Activated B cell treated with CpG ODN at 0.5 μM for 24 hours (primary cell): ENCODE results near the gene BLM. TPM values are rescaled to one million over a fixed set of nuclear protein-coding genes. Genes with fewer than 3 reads are reported as not detected.

Experiments used
- ATAC-seq: fragments of 200-7000 bp; cut with Tn5 transposase; one replicate; pipeline ENCODE4 v1.10.0; 2021; ENCODE audit warnings: low read depth, mild to moderate bottlenecking, moderate library complexity
- CTCF ChIA-PET: fragments of 350-600 bp; sonication (Branson Sonifier 250); formaldehyde crosslinking; loops from one replicate; lab custom pipeline; 2021; ENCODE audit warnings: antibody characterized with exemption; lab: Charles Lee
- POLR2A ChIA-PET: fragments of 350-600 bp; sonication (Branson Sonifier 250); formaldehyde crosslinking; loops from one replicate; lab custom pipeline; 2021; ENCODE audit warnings: antibody characterized with exemption; lab: Charles Lee
- DNase-seq: peaks from one replicate; pipeline ENCODE4 v3.0.0; 2022
- H3K27ac Mint-ChIP-seq: one replicate; pipeline ENCODE4 v1.8.0; 2020; ENCODE audit warnings: mixed read lengths
- H3K27me3 Mint-ChIP-seq: one replicate; pipeline ENCODE4 v1.8.0; 2021; ENCODE audit warnings: mixed read lengths
- H3K36me3 Mint-ChIP-seq: one replicate; pipeline ENCODE4 v1.8.0; 2021; ENCODE audit warnings: low read depth, mixed read lengths
- H3K4me1 Mint-ChIP-seq: one replicate; pipeline ENCODE4 v1.8.0; 2021; ENCODE audit warnings: mixed read lengths
- H3K4me3 Mint-ChIP-seq: one replicate; pipeline ENCODE4 v1.8.0; 2020; ENCODE audit warnings: mild to moderate bottlenecking, mixed read lengths
- H3K9me3 Mint-ChIP-seq: one replicate; pipeline ENCODE4 v1.8.0; 2020; ENCODE audit warnings: mixed read lengths
- intact Hi-C: fragments of 100-400 bp; cut with micrococcal nuclease; formaldehyde crosslinking; loops from one replicate; pipeline ENCODE4 v1.15.1; 2024
- total RNA-seq: library from RNA; stranded (reverse); gene quantifications from 2 replicates; pipeline ENCODE4 v1.2.3, GENCODE V29; 2022
- TF ChIP-seq, protein P1 (sequence below): fragments of 200-600 bp; IDR thresholded peaks from one replicate; pipeline ENCODE4 v1.8.0; 2022; ENCODE audit warnings: antibody characterized with exemption, mild to moderate bottlenecking

The BLM gene
- total RNA-seq, 1 donor from 2014 or later: 23.4 TPM

DNA sequence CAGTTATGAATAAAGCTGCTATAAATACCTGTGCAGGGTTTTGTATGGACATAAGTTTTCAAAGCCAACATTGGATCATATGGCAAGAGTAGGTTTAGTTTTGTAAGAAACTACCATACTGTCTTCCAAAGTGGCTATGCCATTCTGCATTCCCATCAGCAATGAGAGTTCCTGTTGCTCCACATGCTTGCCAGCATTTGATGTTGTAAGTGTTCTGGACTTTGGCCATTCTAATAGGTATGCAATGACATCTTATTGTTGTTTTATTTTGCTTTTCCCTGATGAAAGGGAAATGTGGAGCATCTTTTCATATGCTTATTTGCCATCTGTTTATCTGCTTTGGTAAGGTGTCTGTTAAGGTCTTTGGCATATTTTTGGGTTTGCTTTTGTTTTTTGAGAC, 22.2 kb upstream of the BLM start:
- Mint-ChIP-seq H3K9me3 (no peaks in the 10 kb centered on the region), H3K36me3 (no peaks in the 10 kb centered on the region), H3K4me1 (no peaks in the 10 kb centered on the region), H3K4me3 (no peak overlapping the region), H3K27ac (no peak overlapping the region), H3K27me3 (no peaks in the 10 kb centered on the region)
- ChIA-PET CTCF (interaction anchor here (0.9 to 4.6 kb wide), 3 partner anchors 46 to 195 kb away, joined by 3 to 46 read pairs (median 14); no protein-coding TSS in a partner anchor), POLR2A (no interaction called here)
- no peak for DNase-seq
- ATAC-seq: no peak
- TF ChIP-seq, protein P1, sequence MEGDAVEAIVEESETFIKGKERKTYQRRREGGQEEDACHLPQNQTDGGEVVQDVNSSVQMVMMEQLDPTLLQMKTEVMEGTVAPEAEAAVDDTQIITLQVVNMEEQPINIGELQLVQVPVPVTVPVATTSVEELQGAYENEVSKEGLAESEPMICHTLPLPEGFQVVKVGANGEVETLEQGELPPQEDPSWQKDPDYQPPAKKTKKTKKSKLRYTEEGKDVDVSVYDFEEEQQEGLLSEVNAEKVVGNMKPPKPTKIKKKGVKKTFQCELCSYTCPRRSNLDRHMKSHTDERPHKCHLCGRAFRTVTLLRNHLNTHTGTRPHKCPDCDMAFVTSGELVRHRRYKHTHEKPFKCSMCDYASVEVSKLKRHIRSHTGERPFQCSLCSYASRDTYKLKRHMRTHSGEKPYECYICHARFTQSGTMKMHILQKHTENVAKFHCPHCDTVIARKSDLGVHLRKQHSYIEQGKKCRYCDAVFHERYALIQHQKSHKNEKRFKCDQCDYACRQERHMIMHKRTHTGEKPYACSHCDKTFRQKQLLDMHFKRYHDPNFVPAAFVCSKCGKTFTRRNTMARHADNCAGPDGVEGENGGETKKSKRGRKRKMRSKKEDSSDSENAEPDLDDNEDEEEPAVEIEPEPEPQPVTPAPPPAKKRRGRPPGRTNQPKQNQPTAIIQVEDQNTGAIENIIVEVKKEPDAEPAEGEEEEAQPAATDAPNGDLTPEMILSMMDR: no peak
- intact Hi-C loops: loop anchor here (10.0 kb wide), 1 partner anchor 210 kb away; no protein-coding TSS in a partner anchor

DNA sequence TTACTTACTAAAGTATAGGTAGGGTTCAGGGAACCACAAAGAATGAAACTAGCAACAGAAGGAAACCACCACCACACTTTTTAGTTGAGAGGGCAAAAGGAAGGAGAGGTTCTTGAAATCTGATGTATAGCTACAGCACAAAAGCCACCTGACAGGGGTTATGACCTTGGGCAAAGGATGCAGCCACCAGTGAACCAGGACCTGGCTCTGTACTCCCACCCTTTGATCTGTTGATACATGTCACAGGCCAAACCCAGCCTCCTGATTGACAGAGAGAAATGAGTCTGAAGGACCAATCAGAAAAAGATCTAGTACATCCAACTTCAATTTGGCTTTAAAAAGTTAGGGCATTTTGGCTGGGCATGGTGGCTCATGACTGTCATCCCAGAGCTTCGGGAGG, 20.0 kb upstream of the BLM start:
- no peaks in the 10 kb centered on the region for H3K4me1 Mint-ChIP-seq
- DNase-seq (no peak), ATAC-seq (no peak)
- no peaks in the 10 kb centered on the region for H3K36me3 Mint-ChIP-seq
- no peaks in the 10 kb centered on the region for H3K27me3 Mint-ChIP-seq
- H3K9me3 Mint-ChIP-seq: no peaks in the 10 kb centered on the region
- intact Hi-C loops: loop anchor here (10.0 kb wide), 1 partner anchor 212 kb away; no protein-coding TSS in a partner anchor
- CTCF ChIA-PET: interaction anchor here (0.8 to 1.6 kb wide), 2 partner anchors 43 to 49 kb away, joined by 3 to 5 read pairs; no protein-coding TSS in a partner anchor
- TF ChIP-seq, protein P1: no peak
- H3K4me3 Mint-ChIP-seq: no peak overlapping the region
- POLR2A ChIA-PET: interaction anchor here (0.7 kb wide), 1 partner anchor 198 kb away, joined by 5 read pairs; no protein-coding TSS in a partner anchor
- H3K27ac Mint-ChIP-seq: no peak overlapping the region

DNA sequence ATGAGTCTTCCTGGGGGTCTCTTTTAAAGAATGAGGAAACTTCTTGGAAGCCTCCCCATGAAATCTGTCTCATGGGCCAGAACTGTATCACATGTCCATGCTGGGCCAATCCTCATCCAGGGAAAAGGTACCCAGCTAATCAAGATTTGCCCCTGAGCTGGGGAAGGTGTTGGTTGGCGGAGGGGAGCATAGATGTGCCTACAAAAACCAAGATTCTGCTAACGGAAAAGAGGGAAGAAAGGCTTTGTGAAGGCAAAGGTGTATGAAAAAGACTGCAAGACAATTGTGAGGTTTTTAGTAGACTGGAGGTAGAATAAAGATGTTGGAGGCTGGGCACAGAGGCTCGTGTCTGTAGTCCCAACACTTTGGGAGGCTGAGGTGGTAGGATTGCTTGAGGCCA, 18.5 kb upstream of the BLM start:
- Mint-ChIP-seq H3K4me3 (no peak overlapping the region), H3K27me3 (no peaks in the 10 kb centered on the region), H3K27ac (no peak overlapping the region), H3K9me3 (peaks cover 2% of the 10 kb centered on the region), H3K36me3 (peaks cover 5% of the 10 kb centered on the region), H3K4me1 (no peaks in the 10 kb centered on the region)
- ChIA-PET CTCF (no interaction called here), POLR2A (interaction anchor here (0.7 kb wide), 1 partner anchor 173 kb away, joined by 3 read pairs; no protein-coding TSS in a partner anchor)
- DNase-seq (no peak), ATAC-seq (no peak)
- TF ChIP-seq, protein P1: no peak
- intact Hi-C loops: loop anchor here (10.0 kb wide), 1 partner anchor 214 kb away; no protein-coding TSS in a partner anchor

DNA sequence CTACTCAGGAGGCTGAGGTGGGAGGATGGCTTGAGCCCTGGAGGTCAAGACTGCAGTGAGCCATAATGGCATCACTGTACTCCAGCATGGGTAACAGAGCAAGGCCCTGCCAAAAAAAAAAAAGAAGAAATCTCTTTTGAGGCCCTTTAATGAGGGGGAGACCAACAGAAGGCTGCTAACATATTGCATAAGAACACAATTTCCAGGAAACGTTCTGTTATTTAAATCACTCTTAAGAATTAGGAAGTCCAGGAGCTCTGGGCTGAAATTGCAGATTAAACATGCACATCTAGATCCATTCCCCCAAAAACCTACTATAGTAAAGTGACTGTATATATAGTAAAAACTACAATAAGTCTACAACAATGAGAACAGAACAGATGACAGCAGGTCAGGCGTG, 16.1 kb upstream of the BLM start:
- ATAC-seq: no peak
- H3K4me1 Mint-ChIP-seq: no peaks in the 10 kb centered on the region
- H3K36me3 Mint-ChIP-seq: peaks cover 5% of the 10 kb centered on the region
- no peak overlapping the region for H3K4me3 Mint-ChIP-seq
- CTCF ChIA-PET: interaction anchor here (0.6 to 2.1 kb wide), 3 partner anchors 53 to 185 kb away, joined by 4 to 5 read pairs (median 5); no protein-coding TSS in a partner anchor
- intact Hi-C loops: no loop called here
- H3K9me3 Mint-ChIP-seq: peaks cover 2% of the 10 kb centered on the region
- TF ChIP-seq, protein P1: no peak
- POLR2A ChIA-PET: no interaction called here
- no peak for DNase-seq
- H3K27ac Mint-ChIP-seq: no peak overlapping the region
- H3K27me3 Mint-ChIP-seq: no peaks in the 10 kb centered on the region

DNA sequence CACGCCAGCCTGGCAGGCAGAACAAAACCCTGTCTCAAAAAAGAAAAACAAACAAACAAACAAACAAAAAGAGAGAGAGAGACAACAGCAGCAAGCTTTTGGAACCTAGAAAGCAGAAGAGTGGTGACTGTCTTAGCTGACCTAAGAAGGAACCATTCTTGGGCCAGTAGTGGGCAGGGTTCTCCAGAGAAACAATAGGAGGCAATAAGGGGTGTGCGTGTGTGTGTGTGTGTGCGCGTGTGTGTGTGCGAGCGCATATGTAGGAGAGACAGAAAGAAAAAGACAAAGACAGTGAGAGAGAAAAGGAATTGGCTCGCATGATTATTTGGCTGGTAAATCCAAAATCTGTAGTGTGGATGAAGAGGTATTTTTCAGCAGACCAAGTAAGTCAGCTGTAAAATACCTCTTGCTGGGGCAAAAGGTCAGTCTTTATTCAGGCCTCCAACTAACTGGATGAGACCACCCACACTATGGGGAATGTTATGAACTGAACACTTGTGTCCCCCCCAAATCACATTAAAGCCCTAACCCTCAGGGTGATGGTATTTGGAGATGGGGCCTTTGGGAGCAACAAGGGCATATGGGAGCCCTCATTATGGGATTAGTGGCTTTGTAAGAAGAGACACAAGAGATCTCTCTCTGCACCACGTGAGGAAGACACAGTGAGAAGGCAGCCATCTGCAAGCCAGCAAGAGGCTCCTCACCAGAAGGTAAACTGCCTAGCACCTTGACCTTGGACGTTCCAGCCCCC, 15.1 kb upstream of the BLM start:
- H3K27me3 Mint-ChIP-seq: no peaks in the 10 kb centered on the region
- no peak for ATAC-seq
- POLR2A ChIA-PET: no interaction called here

More for the DNA sequence above, 15.1 kb upstream of the BLM start:
- TF ChIP-seq, protein P1: no peak
- no peak for DNase-seq
- no peaks in the 10 kb centered on the region for H3K4me1 Mint-ChIP-seq
- H3K4me3 Mint-ChIP-seq: no peak overlapping the region
- CTCF ChIA-PET: interaction anchor here (2.1 kb wide), 1 partner anchor 184 kb away, joined by 5 read pairs; no protein-coding TSS in a partner anchor
- intact Hi-C loops: no loop called here
- no peak overlapping the region for H3K27ac Mint-ChIP-seq
- peaks cover 2% of the 10 kb centered on the region for H3K9me3 Mint-ChIP-seq
- peaks cover 5% of the 10 kb centered on the region for H3K36me3 Mint-ChIP-seq
